ENCODE data around the gene LRPPRC.

GRCh38 chr2:43851011-43851980 is 144.5 kb downstream of the LRPPRC start:
- TF ChIP-seq ZNF138 (CRISPR knock-in tag; conservative IDR thresholded peaks at IDR 0.05), result no peak
- no peak for TF ChIP-seq SP1 (CRISPR knock-in tag; conservative IDR thresholded peaks at IDR 0.05)
- TF ChIP-seq NFATC4 (CRISPR knock-in tag; IDR thresholded peaks at IDR 0.05), result no peak
